Neural progenitor cell (in vitro differentiated cells): ENCODE results near the gene PTDSS2. TPM values are rescaled to one million over a fixed set of nuclear protein-coding genes. Genes with fewer than 3 reads are reported as not detected.

ENCODE experiments used
- DNase-seq: peaks from one replicate; pipeline ENCODE4 v3.0.0-alpha.2; 2016; ENCODE audit warnings: low spot score
- H2AFZ ChIP-seq: fragments of 200-600 bp; sonication (generic); replicated peaks from 2 replicates; pipeline ENCODE4 v1.6.1; 2016; ENCODE audit warnings: antibody characterized with exemption
- H3F3A ChIP-seq: fragments of 200-600 bp; sonication (generic); 2 replicates; pipeline ENCODE4 v1.6.1; 2016; ENCODE audit warnings: antibody characterized with exemption, low read depth
- H3K27ac ChIP-seq: fragments of 200-600 bp; sonication (generic); 2 replicates; pipeline ENCODE4 v1.5.1; 2016; ENCODE audit warnings: mild to moderate bottlenecking
- H3K27me3 ChIP-seq: fragments of 200-600 bp; sonication (generic); 2 replicates; pipeline ENCODE4 v1.6.1; 2016; ENCODE audit warnings: mild to moderate bottlenecking, moderate library complexity
- H3K36me3 ChIP-seq: fragments of 200-600 bp; sonication (generic); 2 replicates; pipeline ENCODE4 v1.5.1; 2016
- H3K4me1 ChIP-seq: fragments of 200-600 bp; sonication (generic); 2 replicates; pipeline ENCODE4 v1.6.1; 2016; ENCODE audit warnings: mixed run types
- H3K4me2 ChIP-seq: fragments of 200-600 bp; sonication (generic); 2 replicates; pipeline ENCODE4 v1.6.1; 2016
- H3K4me3 ChIP-seq: fragments of 200-600 bp; sonication (generic); 2 replicates; pipeline ENCODE4 v1.5.1; 2016
- H3K79me2 ChIP-seq: fragments of 200-600 bp; sonication (generic); 2 replicates; pipeline ENCODE4 v1.6.1; 2016; ENCODE audit warnings: low read depth
- H3K9ac ChIP-seq: fragments of 200-600 bp; sonication (generic); 2 replicates; pipeline ENCODE4 v1.6.1; 2016
- H3K9me3 ChIP-seq: fragments of 200-600 bp; sonication (generic); 2 replicates; pipeline ENCODE4 v1.5.1; 2016; ENCODE audit warnings: low read depth
- H4K20me1 ChIP-seq: fragments of 200-600 bp; sonication (generic); 2 replicates; pipeline ENCODE4 v1.6.1; 2016; ENCODE audit warnings: low read depth
- H3K27ac Mint-ChIP-seq: 3 replicates; pipeline ENCODE4 v1.8.0; 2021; ENCODE audit warnings: mixed read lengths
- H3K27me3 Mint-ChIP-seq: 2 replicates; pipeline ENCODE4 v1.8.0; 2022; ENCODE audit warnings: low read depth, mild to moderate bottlenecking, inconsistent platforms, moderate library complexity, mixed read lengths; ENCODE audit not compliant: insufficient read depth
- H3K36me3 Mint-ChIP-seq: 3 replicates; pipeline ENCODE4 v1.8.0; 2021; ENCODE audit warnings: mixed read lengths
- H3K4me1 Mint-ChIP-seq: 3 replicates; pipeline ENCODE4 v1.8.0; 2021; ENCODE audit warnings: mixed read lengths
- H3K4me3 Mint-ChIP-seq: 3 replicates; pipeline ENCODE4 v1.8.0; 2021; ENCODE audit warnings: mild to moderate bottlenecking, moderate library complexity, mixed read lengths
- H3K9me3 Mint-ChIP-seq: 3 replicates; pipeline ENCODE4 v1.8.0; 2020; ENCODE audit warnings: mixed read lengths
- CTCF ChIP-seq: fragments of 200-600 bp; sonication (generic); IDR thresholded peaks from 2 replicates; pipeline ENCODE4 v1.5.1; 2017; ENCODE audit warnings: antibody characterized with exemption, mild to moderate bottlenecking
- EZH2 ChIP-seq: fragments of 200-600 bp; sonication (generic); IDR thresholded peaks from 2 replicates; pipeline ENCODE4 v1.6.1; 2017; ENCODE audit warnings: antibody characterized with exemption, mild to moderate bottlenecking, moderate library complexity
- EZH2phosphoT487 ChIP-seq: fragments of 200-600 bp; sonication (generic); IDR thresholded peaks from 2 replicates; pipeline ENCODE4 v1.6.1; 2017; ENCODE audit warnings: antibody characterized with exemption
- total RNA-seq: library from RNA; depleted of rRNA; stranded (reverse); fragments of >200 nt; gene quantifications from 2 replicates; pipeline ENCODE4 v1.2.3, GENCODE V29; 2015; ENCODE audit warnings: low replicate concordance

Gene PTDSS2
- total RNA-seq, 1 donor from 2014 or later, result 24.7 TPM

- Mint-ChIP-seq H3K9me3 (no peaks in the 10 kb centered on the region), H3K36me3 (peaks cover 6% of the 10 kb centered on the region), H3K27me3 (no peaks in the 10 kb centered on the region), H3K4me1 (peaks cover 10% of the 10 kb centered on the region), H3K4me3 (no peak overlapping the region), H3K27ac (peak overlapping the region; percentile 42)
- Histone ChIP-seq H3F3A (no peaks in the 10 kb centered on the region), H3K4me1 (no peaks in the 10 kb centered on the region), H3K9me3 (no peaks in the 10 kb centered on the region), H3K9ac (no peak overlapping the region), H3K27me3 (no peaks in the 10 kb centered on the region), H3K79me2 (peaks cover 43% of the 10 kb centered on the region), H3K4me2 (no peak overlapping the region), H3K27ac (no peak overlapping the region), H3K4me3 (no peak overlapping the region), H4K20me1 (peaks cover 19% of the 10 kb centered on the region), H2AFZ (no peak overlapping the region), H3K36me3 (no peaks in the 10 kb centered on the region)
- no peak for DNase-seq
- TF ChIP-seq EZH2phosphoT487 (no peak), CTCF (no peak), EZH2 (no peak)
Observed at GRCh38 chr11:459511-460220, 9.6 kb downstream of the PTDSS2 start.

GRCh38 chr11:460331-461199 is 10.5 kb downstream of the PTDSS2 start:
- Histone ChIP-seq H3K4me3 (no peak overlapping the region), H3K36me3 (no peaks in the 10 kb centered on the region), H3K4me1 (no peaks in the 10 kb centered on the region), H3K9ac (no peak overlapping the region), H2AFZ (no peak overlapping the region), H3K27ac (no peak overlapping the region), H3K79me2 (peaks cover 34% of the 10 kb centered on the region), H3K4me2 (no peak overlapping the region), H4K20me1 (peaks cover 10% of the 10 kb centered on the region), H3F3A (no peaks in the 10 kb centered on the region), H3K9me3 (no peaks in the 10 kb centered on the region), H3K27me3 (no peaks in the 10 kb centered on the region)
- H3K27me3 Mint-ChIP-seq, result no peaks in the 10 kb centered on the region
- H3K4me1 Mint-ChIP-seq, result peaks cover 10% of the 10 kb centered on the region
- H3K9me3 Mint-ChIP-seq, result no peaks in the 10 kb centered on the region
- H3K36me3 Mint-ChIP-seq, result peaks cover 4% of the 10 kb centered on the region
- peak overlapping the region; percentile 46 for H3K27ac Mint-ChIP-seq
- no peak overlapping the region for H3K4me3 Mint-ChIP-seq
- no peak for DNase-seq
- TF ChIP-seq EZH2phosphoT487, result no peak
- no peak for TF ChIP-seq EZH2
- TF ChIP-seq CTCF, result no peak

GRCh38 chr11:461626-462025 is 11.5 kb downstream of the PTDSS2 start:
- no peak overlapping the region for H3K27ac Mint-ChIP-seq
- no peak for DNase-seq
- Histone ChIP-seq H3K4me3 (no peak overlapping the region), H3K27ac (no peak overlapping the region), H3K4me2 (no peak overlapping the region), H3K27me3 (no peaks in the 10 kb centered on the region), H3K36me3 (no peaks in the 10 kb centered on the region), H3K9ac (no peak overlapping the region), H2AFZ (no peak overlapping the region), H4K20me1 (peaks cover 8% of the 10 kb centered on the region), H3K4me1 (no peaks in the 10 kb centered on the region), H3K79me2 (peaks cover 27% of the 10 kb centered on the region), H3K9me3 (no peaks in the 10 kb centered on the region), H3F3A (no peaks in the 10 kb centered on the region)
- TF ChIP-seq EZH2phosphoT487 (no peak), EZH2 (no peak), CTCF (no peak)
- peaks cover 10% of the 10 kb centered on the region for H3K4me1 Mint-ChIP-seq
- peaks cover 10% of the 10 kb centered on the region for H3K36me3 Mint-ChIP-seq
- no peaks in the 10 kb centered on the region for H3K9me3 Mint-ChIP-seq
- no peak overlapping the region for H3K4me3 Mint-ChIP-seq
- H3K27me3 Mint-ChIP-seq, result no peaks in the 10 kb centered on the region
